Measurements from ENCODE around the gene SRRM4.

The SRRM4 gene

GRCh38 chr12:119154435-119154818, 173.1 kb downstream of the SRRM4 start:
- Histone ChIP-seq H3K27me3 (ENCODE audit: control insufficient read depth, low read length) (no peaks in the 10 kb centered on the region), H3K9me3 (ENCODE audit: control insufficient read depth, insufficient read depth, low read length) (no peaks in the 10 kb centered on the region), H3K4me2 (ENCODE audit: low read length) (no peak overlapping the region), H3K4me1 (ENCODE audit: control insufficient read depth, low read length) (no peaks in the 10 kb centered on the region), H4K20me1 (ENCODE audit: control insufficient read depth, insufficient read depth, low read depth, low read length) (no peaks in the 10 kb centered on the region), H3K9me2 (replicated peaks; ENCODE audit: control insufficient read depth, low read length) (no peaks in the 10 kb centered on the region), H3K27ac (ENCODE audit: low read depth, low read length) (no peak overlapping the region), H3F3A (ENCODE audit: control insufficient read depth, insufficient read depth) (no peaks in the 10 kb centered on the region), H3K79me2 (ENCODE audit: control insufficient read depth, low read length) (no peaks in the 10 kb centered on the region), H3K4me3 (ENCODE audit: low read length) (no peak overlapping the region), H3K36me3 (ENCODE audit: control insufficient read depth, low read length) (no peaks in the 10 kb centered on the region)
- TF ChIP-seq CTCF (IDR thresholded peaks at IDR 0.05; ENCODE audit: low read depth, low read length, poor library complexity, severe bottlenecking) (no peak), EZH2phosphoT487 (IDR thresholded peaks at IDR 0.05; ENCODE audit: borderline replicate concordance, low read length) (no peak)

- TF ChIP-seq CTCF (IDR thresholded peaks at IDR 0.05; ENCODE audit: low read depth, low read length, poor library complexity, severe bottlenecking) = no peak
- no peak overlapping the region for H3K27ac ChIP-seq (ENCODE audit: low read depth, low read length)
- H3K4me3 ChIP-seq (ENCODE audit: low read length) = no peak overlapping the region
- H3K27me3 ChIP-seq (ENCODE audit: control insufficient read depth, low read length) = no peaks in the 10 kb centered on the region
- no peaks in the 10 kb centered on the region for H4K20me1 ChIP-seq (ENCODE audit: control insufficient read depth, insufficient read depth, low read depth, low read length)
- no peaks in the 10 kb centered on the region for H3K36me3 ChIP-seq (ENCODE audit: control insufficient read depth, low read length)
- H3K79me2 ChIP-seq (ENCODE audit: control insufficient read depth, low read length) = no peaks in the 10 kb centered on the region
- H3K4me1 ChIP-seq (ENCODE audit: control insufficient read depth, low read length) = no peaks in the 10 kb centered on the region
- H3K9me3 ChIP-seq (ENCODE audit: control insufficient read depth, insufficient read depth, low read length) = no peaks in the 10 kb centered on the region
- no peak overlapping the region for H3K4me2 ChIP-seq (ENCODE audit: low read length)
- H3F3A ChIP-seq (ENCODE audit: control insufficient read depth, insufficient read depth) = no peaks in the 10 kb centered on the region
- H3K9me2 ChIP-seq (replicated peaks; ENCODE audit: control insufficient read depth, low read length) = no peaks in the 10 kb centered on the region
Observed at GRCh38 chr12:119156401-119157044, 175.2 kb downstream of the SRRM4 start.

- Histone ChIP-seq H3K4me3 (ENCODE audit: low read length) (no peak overlapping the region), H3K4me2 (ENCODE audit: low read length) (no peak overlapping the region), H3K9me2 (replicated peaks; ENCODE audit: control insufficient read depth, low read length) (no peaks in the 10 kb centered on the region), H4K20me1 (ENCODE audit: control insufficient read depth, insufficient read depth, low read depth, low read length) (no peaks in the 10 kb centered on the region), H3K27me3 (ENCODE audit: control insufficient read depth, low read length) (no peaks in the 10 kb centered on the region), H3K9me3 (ENCODE audit: control insufficient read depth, insufficient read depth, low read length) (no peaks in the 10 kb centered on the region), H3F3A (ENCODE audit: control insufficient read depth, insufficient read depth) (no peaks in the 10 kb centered on the region), H3K4me1 (ENCODE audit: control insufficient read depth, low read length) (no peaks in the 10 kb centered on the region), H3K36me3 (ENCODE audit: control insufficient read depth, low read length) (no peaks in the 10 kb centered on the region), H3K79me2 (ENCODE audit: control insufficient read depth, low read length) (no peaks in the 10 kb centered on the region), H3K27ac (ENCODE audit: low read depth, low read length) (no peak overlapping the region)
- TF ChIP-seq CTCF (IDR thresholded peaks at IDR 0.05; ENCODE audit: low read depth, low read length, poor library complexity, severe bottlenecking) = no peak
- TF ChIP-seq EZH2phosphoT487 (IDR thresholded peaks at IDR 0.05; ENCODE audit: borderline replicate concordance, low read length) = no peak
Observed at GRCh38 chr12:119157528-119157927, 176.2 kb downstream of the SRRM4 start.

All from DOHH2 (cell line).